IPS-NIHi7 (cell line): Measurements from ENCODE around the gene R3HDM2.

Experiments used
- DNase-seq: peaks from one replicate; pipeline ENCODE4 v3.0.0; 2012; ENCODE audit warnings: mixed read lengths; ENCODE audit errors: extremely low spot score

Gene R3HDM2

GRCh38 chr12:57266681-57267080 lies 164.2 kb downstream of the R3HDM2 start:
- DNase-seq = no peak

DNA sequence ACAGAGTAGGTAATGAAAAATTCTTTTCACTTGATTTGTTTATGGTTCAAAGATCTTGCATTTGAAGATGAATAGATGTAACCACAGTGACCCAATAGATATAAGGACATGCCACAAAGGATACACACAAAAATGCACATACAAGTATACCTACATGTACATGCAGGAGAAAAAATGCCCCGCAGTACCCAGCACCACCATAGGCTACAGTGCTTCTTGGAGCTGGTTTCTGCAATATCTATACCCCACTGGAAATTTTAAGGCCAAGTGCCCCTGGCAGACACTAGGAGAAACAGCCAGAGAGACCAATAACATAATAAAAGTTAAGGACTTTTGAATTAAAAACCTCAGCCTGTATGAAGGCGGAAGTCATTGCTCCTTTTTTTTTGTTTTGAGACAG lies 167.7 kb downstream of the R3HDM2 start:
- no peak for DNase-seq

- no peak for DNase-seq
These were observed 168.6 kb downstream of the R3HDM2 start for GRCh38 chr12:57262126-57262822.

DNA sequence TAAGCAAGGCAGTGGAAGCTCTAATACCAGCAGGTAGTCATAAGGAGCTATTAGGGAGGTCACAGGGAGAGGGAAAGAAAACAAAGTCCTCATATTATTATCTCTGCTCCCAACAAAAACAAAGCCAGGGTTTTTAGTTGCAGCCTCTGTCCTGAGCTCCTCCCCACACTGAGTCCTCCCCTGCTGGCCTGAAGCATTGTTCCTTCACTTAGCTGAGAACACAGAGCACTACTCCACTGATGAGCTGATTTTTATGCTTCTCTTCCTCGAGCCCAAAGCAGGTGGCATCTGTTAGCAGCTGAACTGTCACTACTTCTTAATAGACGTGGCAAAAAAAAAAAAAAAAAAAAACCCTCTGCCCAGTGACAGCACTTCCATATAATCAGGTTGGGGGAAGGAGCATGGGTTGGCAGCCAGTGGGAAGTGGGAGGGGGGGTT lies 169.4 kb downstream of the R3HDM2 start:
- no peak for DNase-seq

GRCh38 chr12:57260366-57260765 lies 170.5 kb downstream of the R3HDM2 start:
- DNase-seq = no peak

GRCh38 chr12:57258977-57259970 lies 171.6 kb downstream of the R3HDM2 start:
- DNase-seq = no peak

- no peak for DNase-seq
These were observed 174.9 kb downstream of the R3HDM2 start for GRCh38 chr12:57255916-57256315.

GRCh38 chr12:57254506-57255280 lies 176.2 kb downstream of the R3HDM2 start:
- DNase-seq = no peak

GRCh38 chr12:57250956-57251355 lies 179.9 kb downstream of the R3HDM2 start, which contains the start of gene STAC3:
STAC3 (minus strand) TSS chr12:57251187; CDS start chr12:57249636, 1,551 bp downstream.
- no peak for DNase-seq

DNA sequence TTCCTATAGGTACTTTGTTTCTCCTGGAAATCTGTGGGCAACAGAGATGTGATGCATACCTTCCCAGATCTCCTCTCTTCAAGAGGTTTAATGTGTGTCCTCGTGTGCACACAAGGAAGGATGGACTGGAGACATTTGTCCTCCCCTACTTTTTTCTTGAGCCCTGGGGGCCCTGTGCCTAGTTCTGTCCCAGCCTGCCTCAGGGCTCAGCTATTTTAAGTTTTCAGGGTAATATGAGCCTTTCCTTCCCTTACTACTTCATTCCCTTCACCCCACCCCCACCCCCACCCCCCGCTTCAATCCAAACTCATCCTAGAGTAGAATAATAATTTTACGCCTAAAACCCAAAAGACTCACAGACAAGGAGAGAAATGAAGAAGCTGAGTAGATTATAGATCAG lies 180.3 kb downstream of the R3HDM2 start:
- DNase-seq = no peak

GRCh38 chr12:57248934-57249742 lies 181.7 kb downstream of the R3HDM2 start:
- DNase-seq = no peak

DNA sequence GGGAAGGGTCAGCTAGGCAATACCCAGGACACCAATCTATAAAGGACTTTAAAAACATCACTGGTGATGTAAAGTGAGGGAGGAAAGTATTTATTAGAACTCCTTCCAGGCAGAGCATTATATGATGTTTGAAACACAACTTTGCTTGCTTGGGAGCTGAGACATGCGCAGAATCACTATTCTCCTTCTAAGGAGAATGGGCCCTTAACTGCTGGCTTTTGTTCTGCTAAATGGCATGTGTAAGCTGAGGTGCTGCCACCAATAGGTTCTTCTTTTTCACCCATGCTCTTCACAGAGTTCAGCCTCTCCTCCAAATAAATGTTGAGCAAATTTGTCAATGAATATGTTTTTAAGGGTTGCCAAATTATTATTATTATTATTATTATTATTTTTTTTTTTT lies 183.8 kb downstream of the R3HDM2 start:
- DNase-seq = no peak

DNA sequence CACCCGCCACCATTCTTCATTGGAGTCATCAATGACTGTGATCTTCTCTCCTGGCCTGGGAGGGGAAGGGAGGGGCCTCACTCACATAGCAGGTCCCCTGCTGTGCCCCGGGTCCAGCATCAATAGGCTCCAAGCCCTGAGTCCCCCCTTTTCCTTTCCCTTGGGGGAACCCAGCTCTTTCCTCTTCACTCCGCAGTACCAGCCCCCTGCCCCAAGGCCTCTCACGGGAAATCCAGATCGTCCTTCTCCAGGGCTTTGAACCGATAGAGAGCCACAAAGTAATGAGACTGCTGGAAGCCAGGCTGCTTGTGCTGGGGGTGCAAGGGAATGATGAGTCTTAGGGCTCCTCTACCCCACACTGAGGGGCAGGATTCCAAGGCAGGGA lies 186.5 kb downstream of the R3HDM2 start:
- no peak for DNase-seq

DNA sequence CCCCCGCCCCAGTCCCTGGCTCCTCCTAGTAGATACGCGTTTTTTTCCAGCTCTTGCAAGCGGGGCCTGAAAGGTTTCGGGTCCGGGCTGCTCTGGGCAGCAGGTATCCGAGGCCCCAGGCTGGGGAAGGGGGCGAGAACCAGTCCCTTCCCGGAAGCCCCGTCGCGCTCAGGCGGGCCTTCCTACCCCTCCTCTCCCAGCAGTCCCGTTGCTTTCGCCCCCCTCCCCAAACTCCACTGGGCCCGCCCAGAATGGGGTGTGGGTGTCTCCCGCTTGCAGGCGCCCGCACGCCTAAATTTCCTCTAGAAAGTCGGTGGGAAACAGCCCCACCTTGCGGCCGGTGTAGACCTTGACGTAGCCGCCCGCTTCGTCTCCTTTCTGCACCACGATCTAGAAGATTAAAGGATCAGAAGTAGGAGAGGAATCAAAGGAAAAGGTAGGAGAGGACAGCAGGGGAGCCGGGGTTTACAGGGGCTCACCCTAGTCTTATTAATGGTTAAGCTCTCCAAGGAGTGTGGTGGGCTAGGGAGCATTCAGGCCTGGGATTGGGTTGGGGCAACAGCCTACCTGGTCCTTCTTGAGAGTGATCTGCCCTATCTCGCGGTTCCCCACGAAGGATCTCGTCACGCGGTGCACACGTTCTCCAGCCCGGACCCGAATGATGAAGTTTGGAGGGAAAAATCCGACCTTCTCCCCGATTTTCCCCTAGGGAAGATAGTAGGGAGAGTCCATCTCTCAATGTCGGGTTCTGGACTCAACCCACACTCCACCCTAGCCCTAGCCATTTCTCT lies 187.1 kb downstream of the R3HDM2 start:
- DNase-seq = peak; percentile 87

- DNase-seq = peak; percentile 85
These were observed 188.0 kb downstream of the R3HDM2 start for GRCh38 chr12:57242691-57243454.

DNA sequence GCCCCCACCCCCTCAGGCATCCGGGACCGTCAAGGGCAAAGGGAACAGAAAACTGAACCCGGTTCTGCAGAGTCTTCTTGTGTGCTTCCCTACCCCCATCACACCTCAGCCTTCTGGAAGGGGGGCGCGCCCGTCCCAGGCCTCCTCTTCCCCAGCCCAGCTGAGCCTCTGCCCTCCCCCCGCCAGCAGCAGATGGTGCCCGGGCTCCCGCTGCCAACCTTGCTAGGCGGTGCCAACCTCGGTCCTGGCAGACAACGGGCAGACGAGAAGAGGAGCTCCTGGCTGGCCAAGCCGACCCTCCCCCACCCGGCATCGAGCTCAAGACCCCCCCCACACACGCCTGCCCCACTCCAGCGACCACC lies 188.5 kb downstream of the R3HDM2 start:
- no peak for DNase-seq

- no peak for DNase-seq
These were observed 189.2 kb downstream of the R3HDM2 start for GRCh38 chr12:57241402-57242310.

- DNase-seq = no peak
These were observed 189.9 kb downstream of the R3HDM2 start for GRCh38 chr12:57240926-57241401.
